Stimulated activated CD4-positive, alpha-beta T cell treated with anti-CD3 and anti-CD28 coated beads, TNF-alpha, amount 100 ng/mL, for 4 hours (primary cell): ENCODE measurements around the gene PLEKHG1.

Experiments used
- DNase-seq, 3 experiments: peaks; one replicate each; pipeline ENCODE4 v3.0.0-alpha.2; 2020; ENCODE audit warnings: low read depth in 3 of 3

The PLEKHG1 gene

DNA sequence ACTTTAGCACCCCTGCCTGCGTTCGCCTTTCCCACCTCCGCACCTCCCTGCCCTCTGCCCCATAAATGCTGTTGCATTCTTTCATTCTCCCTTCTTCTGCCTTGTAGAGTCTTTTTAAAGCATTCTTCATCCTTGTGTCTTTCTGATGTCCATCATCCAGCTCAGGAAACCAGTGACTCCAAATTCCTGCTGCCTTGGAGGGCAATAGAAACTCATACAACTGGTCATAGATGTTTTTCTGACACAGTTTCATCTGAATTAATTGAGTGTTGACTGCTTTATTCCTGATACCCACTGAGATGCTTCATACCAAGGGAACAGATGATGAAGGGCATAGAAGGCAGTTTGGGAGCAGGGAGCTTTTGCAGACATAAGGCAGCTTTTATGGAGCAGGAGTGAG lies 19.6 kb downstream of the PLEKHG1 start:
- no peak for DNase-seq

DNA sequence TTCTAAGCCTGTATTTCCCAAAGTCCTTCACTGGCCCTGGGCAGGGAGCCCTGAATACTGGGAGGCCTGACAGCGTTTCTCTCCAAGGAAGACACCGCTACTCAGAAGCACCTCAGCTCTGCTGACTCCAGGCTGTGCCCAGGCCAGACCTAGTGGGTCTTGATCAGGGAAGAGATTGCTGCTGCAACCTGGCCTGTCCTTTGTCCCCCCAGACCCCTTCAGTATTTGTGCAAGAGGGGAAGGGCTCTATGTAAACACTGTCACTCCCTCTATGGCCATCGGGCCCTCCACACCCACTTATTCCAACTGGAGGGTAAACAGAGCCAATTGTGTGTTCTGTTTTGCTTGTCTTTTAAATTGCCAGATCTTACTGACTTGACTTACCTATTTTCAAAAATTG lies 20.6 kb downstream of the PLEKHG1 start:
- no peak for DNase-seq

DNA sequence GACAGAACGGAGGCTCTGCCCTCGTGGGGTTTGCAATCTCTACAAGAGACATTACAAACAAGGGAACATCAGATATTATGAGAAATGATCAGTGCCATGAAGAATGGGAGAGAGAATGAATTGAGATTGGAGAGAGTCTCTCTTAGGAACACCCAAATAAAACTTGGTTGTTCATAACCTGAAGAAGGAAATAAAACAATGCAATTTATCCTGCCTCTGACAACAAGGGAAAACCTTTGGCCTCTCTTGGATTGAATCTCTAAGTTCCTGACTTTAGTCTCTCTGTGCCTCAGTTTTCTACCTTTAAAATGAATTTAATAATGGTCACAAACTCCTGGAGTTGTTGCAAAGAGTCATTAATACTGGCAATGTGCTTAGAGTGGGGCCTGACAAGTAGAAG lies 21.1 kb downstream of the PLEKHG1 start:
- DNase-seq = no peak

DNA sequence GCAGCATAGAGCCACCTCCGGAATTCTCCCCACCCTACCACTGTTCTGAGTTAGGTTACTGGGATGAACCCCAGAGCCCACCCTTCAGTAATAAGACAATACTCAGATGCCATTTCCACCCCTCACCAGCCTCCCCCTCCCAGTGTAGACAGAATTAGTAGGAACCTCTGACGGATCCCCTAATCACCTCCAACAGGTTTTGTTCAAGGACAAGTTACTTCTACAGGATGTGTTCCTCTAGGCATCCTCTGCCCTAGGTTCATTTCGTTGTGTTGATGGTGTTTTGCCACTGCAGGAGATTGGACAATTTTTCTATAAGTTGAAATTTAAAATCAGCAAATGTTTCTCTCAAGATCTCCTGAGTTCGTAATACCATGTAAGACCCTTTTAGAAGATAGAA lies 22.8 kb downstream of the PLEKHG1 start:
- DNase-seq = no peak

DNA sequence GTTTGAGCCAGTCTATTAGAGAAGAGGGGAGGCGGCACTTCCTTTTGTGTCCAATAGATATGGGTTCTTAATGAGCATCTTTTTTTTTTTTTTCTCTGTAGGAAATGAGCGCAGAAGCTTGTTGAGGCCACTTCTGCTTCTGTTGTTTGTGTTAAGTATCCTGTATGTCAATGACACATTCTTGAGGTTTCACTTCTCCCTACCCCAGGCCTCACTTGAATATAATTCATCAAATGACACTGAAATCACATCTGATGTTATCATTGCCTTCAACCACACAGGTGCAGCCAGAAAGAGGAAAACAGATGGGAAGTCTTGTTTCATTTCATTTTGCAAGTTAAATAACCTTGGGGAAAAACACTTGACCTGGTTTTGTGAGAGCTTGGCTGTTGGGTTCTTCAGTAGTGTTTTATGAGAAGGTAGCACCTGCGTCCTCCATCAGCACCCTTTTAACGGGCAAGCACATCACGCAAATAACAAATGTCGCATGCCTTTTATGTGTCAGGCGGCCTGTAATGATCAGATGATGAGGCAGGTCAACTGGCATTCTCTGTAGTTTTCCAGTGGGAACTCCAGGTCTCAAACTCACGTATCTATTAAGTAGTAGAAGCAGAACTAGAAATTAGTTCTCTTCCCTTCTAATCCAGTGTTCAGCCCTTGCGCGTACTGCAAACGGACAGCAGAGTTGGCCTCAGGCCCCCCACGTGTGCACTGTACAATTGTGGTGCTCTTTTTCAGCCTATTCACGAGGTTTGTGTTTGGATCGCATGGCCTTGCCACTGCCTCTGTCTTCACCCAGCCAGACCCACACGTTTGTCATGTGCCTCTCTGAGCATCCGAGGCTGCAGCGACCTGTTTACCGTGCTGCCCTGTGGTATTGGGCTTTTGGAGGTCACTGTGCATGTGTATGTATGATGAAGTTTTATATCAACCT lies 23.5 kb downstream of the PLEKHG1 start:
- no peak for DNase-seq

- DNase-seq = no peak
These were observed 24.5 kb downstream of the PLEKHG1 start for GRCh38 chr6:150624191-150624590.

- no peak for DNase-seq
These were observed 26.2 kb downstream of the PLEKHG1 start for GRCh38 chr6:150625927-150626326.

GRCh38 chr6:150627154-150627553 lies 27.5 kb downstream of the PLEKHG1 start:
- DNase-seq = no peak

DNA sequence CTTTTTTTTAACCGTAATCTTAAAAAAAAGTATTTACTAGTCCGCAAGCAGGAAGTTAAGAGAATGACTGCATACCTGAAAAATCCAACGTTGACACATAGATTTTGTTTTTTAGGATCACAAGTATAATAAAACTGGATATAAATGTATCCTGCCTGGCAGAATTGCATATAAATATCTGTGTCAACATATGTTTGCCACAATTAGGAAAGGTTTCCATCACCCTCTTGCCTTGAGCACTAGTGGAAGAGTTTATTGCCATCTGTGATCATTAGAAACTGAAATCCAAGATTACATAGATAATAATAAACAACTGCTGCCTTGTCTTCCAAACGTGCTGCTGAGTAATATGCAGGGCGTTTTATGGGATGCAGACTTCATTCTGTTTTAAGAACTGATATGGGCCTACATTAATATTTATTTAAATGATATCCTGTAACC lies 27.9 kb downstream of the PLEKHG1 start:
- no peak for DNase-seq

DNA sequence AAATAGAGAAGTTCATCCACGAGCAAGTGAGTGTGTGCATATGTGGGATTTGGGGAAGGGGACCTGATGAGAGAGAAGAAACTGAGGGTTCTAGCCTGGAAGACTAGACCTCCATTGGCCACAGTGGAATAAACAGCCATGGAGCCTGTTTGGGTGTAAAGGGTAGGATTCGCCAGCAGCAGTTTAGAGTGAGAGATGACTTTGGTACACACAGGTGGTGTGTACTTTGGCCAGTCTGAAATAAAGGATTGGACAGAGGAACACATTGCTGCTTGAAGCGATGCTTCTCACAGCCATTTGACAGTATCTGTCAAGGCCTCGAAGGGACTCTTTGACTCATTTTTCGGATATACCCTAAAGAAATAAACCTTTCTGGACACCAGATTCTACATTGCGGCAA lies 29.2 kb downstream of the PLEKHG1 start:
- no peak for DNase-seq

- DNase-seq = no peak
These were observed 31.7 kb downstream of the PLEKHG1 start for GRCh38 chr6:150631283-150631983.

- DNase-seq = no peak
These were observed 32.4 kb downstream of the PLEKHG1 start for GRCh38 chr6:150631984-150632642.

DNA sequence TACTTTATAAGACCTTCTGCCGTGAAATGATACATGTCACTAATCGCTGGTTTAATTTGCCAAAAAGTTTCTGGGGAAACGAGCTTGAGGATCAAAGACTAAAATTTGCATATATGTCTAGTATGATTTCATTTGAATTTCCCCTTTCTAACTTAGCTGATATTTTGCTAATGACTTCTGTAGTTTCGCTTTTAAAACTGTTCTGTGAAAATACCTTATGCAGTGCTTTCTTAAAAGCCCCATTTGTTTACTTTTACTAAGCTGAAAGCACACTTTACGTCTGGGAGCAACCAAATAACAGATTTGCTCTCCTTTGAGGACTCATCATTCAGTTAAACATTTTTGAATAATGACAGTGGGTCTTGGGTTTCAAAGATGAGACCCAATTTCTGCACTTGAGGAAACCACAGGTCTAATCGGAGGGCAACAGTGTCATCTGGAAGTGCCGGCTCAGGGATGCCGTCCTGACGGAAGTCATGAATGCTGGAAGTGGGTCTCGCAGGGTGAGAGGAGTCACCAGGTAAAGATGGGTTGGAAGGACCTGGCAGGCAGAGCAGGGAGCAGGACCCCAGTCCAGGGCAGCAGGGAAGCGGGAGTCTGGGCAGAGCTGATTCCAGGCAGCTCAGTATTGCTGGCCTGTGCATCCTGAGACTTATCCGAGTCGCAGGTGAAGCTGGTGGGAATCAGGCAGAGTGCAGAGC lies 33.2 kb downstream of the PLEKHG1 start:
- no peak for DNase-seq

- no peak for DNase-seq
These were observed 33.8 kb downstream of the PLEKHG1 start for GRCh38 chr6:150633486-150633834.

GRCh38 chr6:150634176-150634963 lies 34.7 kb downstream of the PLEKHG1 start:
- DNase-seq = no peak

DNA sequence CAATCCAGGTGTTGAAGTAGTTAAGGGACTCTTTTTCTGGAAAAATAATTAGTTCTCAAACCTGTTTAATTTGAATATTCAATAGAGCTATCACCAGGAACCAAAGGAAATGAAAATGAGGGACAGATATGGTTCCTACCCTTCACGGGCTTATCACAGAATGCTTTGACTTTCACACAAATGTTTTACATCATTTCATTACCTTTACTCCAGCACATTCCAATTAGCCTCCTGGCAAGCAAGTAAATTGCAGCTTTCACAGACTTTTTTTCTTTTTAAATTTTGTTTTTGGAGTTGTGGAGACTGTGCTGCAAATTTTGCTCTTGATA lies 35.2 kb downstream of the PLEKHG1 start:
- DNase-seq = no peak

- no peak for DNase-seq
These were observed 36.3 kb downstream of the PLEKHG1 start for GRCh38 chr6:150635906-150636514.

- DNase-seq = no peak
These were observed 37.1 kb downstream of the PLEKHG1 start for GRCh38 chr6:150636808-150637207.

GRCh38 chr6:150637266-150637665 lies 37.6 kb downstream of the PLEKHG1 start:
- DNase-seq = no peak

- DNase-seq = no peak
These were observed 38.6 kb downstream of the PLEKHG1 start for GRCh38 chr6:150638267-150638666.

DNA sequence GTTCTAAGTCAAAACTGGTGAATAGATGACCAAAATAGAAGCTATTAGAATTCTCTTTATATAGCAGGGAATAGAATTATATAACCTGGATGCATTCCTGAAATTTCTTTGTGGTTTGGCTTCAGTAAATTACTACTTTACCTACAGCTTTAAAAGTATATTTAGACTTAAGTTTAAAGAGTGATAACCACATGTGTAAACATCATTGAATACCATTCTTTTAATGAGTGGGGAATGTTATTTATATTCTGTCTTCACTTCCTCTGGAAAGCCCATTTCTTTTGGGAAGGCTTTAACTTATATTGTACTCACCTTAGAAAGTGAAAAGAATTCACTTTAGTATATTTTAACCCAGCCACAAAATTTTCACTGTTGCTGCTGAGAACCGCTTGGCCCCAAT lies 39.1 kb downstream of the PLEKHG1 start:
- DNase-seq = no peak
